Breast epithelium (tissue), 4 donors: ENCODE measurements around the gene KLK7. TPM values are rescaled to one million over a fixed set of nuclear protein-coding genes. Genes with fewer than 3 reads are reported as not detected.

Source experiments
- DNase-seq, 2 donors: peaks; one replicate each; pipeline ENCODE4 v3.0.0-alpha.2; 2019; ENCODE audit warnings: low spot score in 2 of 2
- H3K27ac ChIP-seq, 2 donors: fragments of 200-600 bp; sonication (generic) in 1 of 2; one replicate each; pipeline ENCODE4 v1.5.1; 2016 to 2019; ENCODE audit warnings: mild to moderate bottlenecking in 1 of 2
- H3K27me3 ChIP-seq, 2 donors: fragments of 200-600 bp; sonication (generic) in 1 of 2; one replicate each; pipeline versions ENCODE4 v1.5.1 to v1.6.0; 2017 to 2019; ENCODE audit warnings: control low read depth in 1 of 2, mild to moderate bottlenecking in 1 of 2
- H3K36me3 ChIP-seq: fragments of 200-600 bp; one replicate; pipeline ENCODE4 v1.5.1; 2019
- H3K4me1 ChIP-seq, 2 donors: fragments of 200-600 bp; sonication (generic); one replicate each; pipeline ENCODE4 v1.5.1; 2016 to 2019; ENCODE audit warnings: control low read depth in 1 of 2
- H3K4me3 ChIP-seq, 3 donors: fragments of 200-600 bp; sonication (generic); 1 replicate in 2 of 3; 2 replicates in 1 of 3; pipeline ENCODE4 v1.5.1; 2016 to 2019; ENCODE audit warnings: mild to moderate bottlenecking in 3 of 3, moderate library complexity in 2 of 3
- H3K9me3 ChIP-seq, 2 donors: fragments of 200-600 bp; sonication (generic) in 1 of 2; one replicate each; pipeline ENCODE4 v1.5.1; 2016 to 2019; ENCODE audit warnings: control low read depth in 1 of 2
- POLR2A ChIP-seq: fragments of 450-650 bp; IDR thresholded peaks from one replicate; pipeline ENCODE4 v1.6.1; 2016; ENCODE audit warnings: antibody characterized with exemption, mild to moderate bottlenecking, moderate library complexity
- POLR2AphosphoS5 ChIP-seq, 3 donors: sonication (generic); formaldehyde crosslinking; IDR thresholded peaks; one replicate each; pipeline ENCODE4 v1.6.1; 2017; ENCODE audit warnings: antibody characterized with exemption in 3 of 3
- intact Hi-C: fragments of 100-400 bp; cut with DNase I; formaldehyde crosslinking; loops from one replicate; pipeline ENCODE4 v1.15.1; 2023; ENCODE audit warnings: low total_unique reads
- total RNA-seq, 3 donors: library from RNA; depleted of rRNA; stranded (reverse); fragments of >200 nt; gene quantifications; one replicate each; pipeline ENCODE4 v1.1.0, GENCODE V29; 2016
- TF ChIP-seq, protein P1 (sequence below), 3 donors: fragments of 450-650 bp; IDR thresholded peaks; one replicate each; pipeline ENCODE4 v1.5.1; 2016 to 2017; ENCODE audit warnings: antibody characterized with exemption in 3 of 3, mild to moderate bottlenecking in 3 of 3, moderate library complexity in 3 of 3

KLK7 gene
- total RNA-seq, 3 donors from 2014 or later: 7.5 to 103 TPM; not detected in 1

DNA sequence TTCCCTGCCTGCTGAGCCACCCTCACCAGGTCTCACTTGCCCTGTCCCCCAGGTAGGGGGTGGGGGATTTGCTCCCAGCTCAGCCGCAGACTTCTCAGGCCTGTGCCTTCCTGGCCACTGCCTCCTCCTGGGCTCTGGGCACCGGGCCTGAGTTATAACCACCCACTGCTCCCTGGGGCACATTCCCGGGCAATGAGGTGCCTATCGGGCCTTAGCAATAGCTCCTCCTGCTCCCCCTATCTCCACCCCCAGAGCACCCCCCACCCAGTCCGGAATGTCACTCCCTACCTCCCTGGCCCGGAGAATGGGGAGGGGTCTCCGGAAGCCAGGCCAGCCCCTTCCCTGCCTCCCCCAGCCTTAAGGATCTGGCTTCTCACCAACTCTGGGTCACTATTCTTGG is 30.8 kb downstream of the KLK7 start, which contains the start of gene KLK5:
TSS of gene KLK5 (minus strand) at position 129 of the 400 bp plus-strand sequence. CDS start 381 bp downstream, outside the sequence.
- H3K27me3 ChIP-seq: peaks cover 0 to 2% of the 10 kb centered on the region in 2 donors
- H3K4me1 ChIP-seq: no peaks in the 10 kb centered on the region
- no peaks in the 10 kb centered on the region for H3K9me3 ChIP-seq
- H3K4me3 ChIP-seq: peak within 1 kb of the TSS in 2 of 3 donors; percentile 53 to 61
- DNase-seq: peak; percentile 61 to 85
- TF ChIP-seq POLR2AphosphoS5 (IDR thresholded peaks at IDR 0.05): peak in 1 of 3 donors; percentile 57
- TF ChIP-seq, protein P1, sequence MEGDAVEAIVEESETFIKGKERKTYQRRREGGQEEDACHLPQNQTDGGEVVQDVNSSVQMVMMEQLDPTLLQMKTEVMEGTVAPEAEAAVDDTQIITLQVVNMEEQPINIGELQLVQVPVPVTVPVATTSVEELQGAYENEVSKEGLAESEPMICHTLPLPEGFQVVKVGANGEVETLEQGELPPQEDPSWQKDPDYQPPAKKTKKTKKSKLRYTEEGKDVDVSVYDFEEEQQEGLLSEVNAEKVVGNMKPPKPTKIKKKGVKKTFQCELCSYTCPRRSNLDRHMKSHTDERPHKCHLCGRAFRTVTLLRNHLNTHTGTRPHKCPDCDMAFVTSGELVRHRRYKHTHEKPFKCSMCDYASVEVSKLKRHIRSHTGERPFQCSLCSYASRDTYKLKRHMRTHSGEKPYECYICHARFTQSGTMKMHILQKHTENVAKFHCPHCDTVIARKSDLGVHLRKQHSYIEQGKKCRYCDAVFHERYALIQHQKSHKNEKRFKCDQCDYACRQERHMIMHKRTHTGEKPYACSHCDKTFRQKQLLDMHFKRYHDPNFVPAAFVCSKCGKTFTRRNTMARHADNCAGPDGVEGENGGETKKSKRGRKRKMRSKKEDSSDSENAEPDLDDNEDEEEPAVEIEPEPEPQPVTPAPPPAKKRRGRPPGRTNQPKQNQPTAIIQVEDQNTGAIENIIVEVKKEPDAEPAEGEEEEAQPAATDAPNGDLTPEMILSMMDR (IDR thresholded peaks at IDR 0.05): no peak
- TF ChIP-seq POLR2A: no peak
- no peaks in the 10 kb centered on the region for H3K36me3 ChIP-seq
- intact Hi-C loops: no loop called here
- peak within 1 kb of the TSS; percentile 70 to 86 for H3K27ac ChIP-seq

DNA sequence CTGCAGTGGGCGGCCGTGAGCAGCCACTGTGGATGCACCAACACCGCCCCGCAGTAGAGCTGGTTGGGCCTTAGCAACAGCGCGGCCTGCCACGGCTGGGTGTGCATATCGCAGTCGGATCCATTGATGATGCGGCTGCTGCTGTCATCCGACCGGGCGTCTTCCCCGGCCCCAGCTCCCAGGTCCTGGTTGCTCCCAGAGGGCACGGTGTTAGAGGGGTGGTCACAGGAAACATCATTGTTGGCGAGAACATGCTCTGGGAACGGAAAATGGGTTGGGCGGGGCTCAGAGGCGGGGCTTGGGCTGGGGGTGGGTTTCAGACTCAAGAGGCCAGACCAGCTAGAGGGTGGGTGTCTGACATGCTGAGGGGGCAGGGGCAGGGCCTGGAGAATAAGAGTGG is 33.9 kb downstream of the KLK7 start:
- H3K9me3 ChIP-seq: no peaks in the 10 kb centered on the region
- TF ChIP-seq, protein P1 (IDR thresholded peaks at IDR 0.05): no peak
- TF ChIP-seq POLR2A (no peak), POLR2AphosphoS5 (IDR thresholded peaks at IDR 0.05) (no peak)
- DNase-seq: no peak
- H3K4me3 ChIP-seq: no peak overlapping the region
- H3K36me3 ChIP-seq: no peaks in the 10 kb centered on the region
- intact Hi-C loops: no loop called here
- no peaks in the 10 kb centered on the region for H3K4me1 ChIP-seq
- no peak overlapping the region for H3K27ac ChIP-seq
- H3K27me3 ChIP-seq: no peaks in the 10 kb centered on the region

DNA sequence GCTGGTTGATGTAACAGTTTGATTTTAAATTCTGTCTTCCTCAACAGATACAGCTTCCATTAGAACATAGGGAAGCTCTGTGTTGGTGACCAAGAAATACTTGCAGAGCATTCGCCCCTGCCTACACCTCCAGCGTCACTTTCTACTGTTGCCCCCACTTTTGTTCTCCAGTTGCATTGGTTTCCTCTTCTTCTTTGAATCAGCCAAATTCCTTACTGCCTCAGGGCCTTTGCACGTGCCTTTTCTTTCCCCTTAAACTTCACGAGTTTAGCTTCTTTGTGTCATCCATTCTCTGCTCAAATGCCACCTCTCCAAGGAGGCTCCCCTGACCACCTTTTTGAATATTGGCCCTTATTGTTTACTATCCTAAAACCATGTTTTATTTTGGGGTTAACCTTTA is 36.6 kb downstream of the KLK7 start:
- DNase-seq: no peak
- intact Hi-C loops: no loop called here

DNA sequence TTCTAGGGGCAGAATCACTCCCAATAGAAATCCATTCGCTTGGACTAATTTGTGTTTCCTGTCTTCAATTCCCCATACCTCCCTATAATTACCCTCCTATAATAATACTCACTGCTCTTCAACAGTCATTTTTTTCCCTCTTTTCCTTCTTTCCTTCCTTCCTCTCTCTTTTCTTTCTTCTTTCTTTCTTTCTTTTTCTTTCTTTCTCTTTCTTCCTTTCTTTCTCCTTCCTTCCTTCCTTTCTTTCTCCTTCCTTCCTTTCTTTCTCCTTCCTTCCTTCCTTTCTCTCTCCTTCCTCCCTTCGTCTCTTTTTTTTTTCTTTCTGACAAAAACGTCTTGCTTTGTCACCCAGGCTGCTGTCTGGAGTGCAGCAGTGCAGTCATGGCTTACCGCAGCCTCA is 38.9 kb downstream of the KLK7 start:
- Histone ChIP-seq H3K27ac (no peak overlapping the region), H3K27me3 (no peaks in the 10 kb centered on the region), H3K4me1 (no peaks in the 10 kb centered on the region), H3K36me3 (no peaks in the 10 kb centered on the region), H3K9me3 (no peaks in the 10 kb centered on the region), H3K4me3 (no peak overlapping the region)
- intact Hi-C loops: no loop called here
- TF ChIP-seq POLR2A (no peak), POLR2AphosphoS5 (IDR thresholded peaks at IDR 0.05) (no peak)
- TF ChIP-seq, protein P1 (IDR thresholded peaks at IDR 0.05): no peak
- no peak for DNase-seq

More for the DNA sequence above, 36.6 kb downstream of the KLK7 start:
- Histone ChIP-seq H3K36me3 (no peaks in the 10 kb centered on the region), H3K4me1 (no peaks in the 10 kb centered on the region), H3K27ac (no peak overlapping the region), H3K27me3 (no peaks in the 10 kb centered on the region), H3K9me3 (no peaks in the 10 kb centered on the region), H3K4me3 (no peak overlapping the region)
- TF ChIP-seq POLR2AphosphoS5 (IDR thresholded peaks at IDR 0.05): no peak

DNA sequence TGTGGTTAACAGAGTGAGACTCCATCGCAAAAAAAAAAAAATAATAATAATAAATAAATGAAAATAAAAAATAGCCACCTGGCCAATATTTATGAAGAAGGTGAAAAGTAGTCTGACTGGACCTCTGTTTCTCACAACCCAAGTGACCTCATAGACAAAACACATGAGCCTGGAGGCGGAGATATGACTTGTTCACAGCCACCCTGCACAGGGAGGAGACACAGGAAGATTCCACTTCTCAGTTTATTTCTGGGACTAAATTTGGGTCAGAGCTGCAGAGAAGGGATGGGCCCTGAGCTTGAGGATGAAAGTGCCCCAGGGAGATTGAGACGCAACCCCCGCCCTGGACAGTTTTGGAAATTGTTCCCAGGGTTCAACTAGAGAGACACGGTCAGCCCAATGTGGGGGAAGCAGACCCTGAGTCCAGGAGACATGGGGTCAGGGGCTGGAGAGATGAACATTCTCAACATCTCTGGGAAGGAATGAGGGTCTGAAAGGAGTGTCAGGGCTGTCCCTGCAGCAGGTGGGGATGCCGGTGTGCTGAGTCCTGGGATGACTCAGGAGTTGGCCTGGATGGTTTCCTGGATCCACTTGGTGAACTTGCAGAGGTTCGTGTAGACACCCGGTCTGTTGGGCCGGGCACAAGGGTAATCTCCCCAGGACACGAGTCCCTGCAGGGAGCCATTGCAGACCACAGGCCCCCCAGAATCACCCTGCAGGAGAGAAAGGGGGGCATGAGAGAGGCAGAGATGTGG is 40.5 kb downstream of the KLK7 start:
- Histone ChIP-seq H3K36me3 (no peaks in the 10 kb centered on the region), H3K9me3 (no peaks in the 10 kb centered on the region), H3K27ac (no peak overlapping the region), H3K4me1 (no peaks in the 10 kb centered on the region), H3K4me3 (no peak overlapping the region), H3K27me3 (no peaks in the 10 kb centered on the region)
- TF ChIP-seq, protein P1 (IDR thresholded peaks at IDR 0.05): no peak
- no peak for TF ChIP-seq POLR2AphosphoS5 (IDR thresholded peaks at IDR 0.05)
- TF ChIP-seq POLR2A: no peak
- no peak for DNase-seq
- intact Hi-C loops: no loop called here
